ENCODE results near the gene KISS1.

- TF ChIP-seq, protein P1, sequence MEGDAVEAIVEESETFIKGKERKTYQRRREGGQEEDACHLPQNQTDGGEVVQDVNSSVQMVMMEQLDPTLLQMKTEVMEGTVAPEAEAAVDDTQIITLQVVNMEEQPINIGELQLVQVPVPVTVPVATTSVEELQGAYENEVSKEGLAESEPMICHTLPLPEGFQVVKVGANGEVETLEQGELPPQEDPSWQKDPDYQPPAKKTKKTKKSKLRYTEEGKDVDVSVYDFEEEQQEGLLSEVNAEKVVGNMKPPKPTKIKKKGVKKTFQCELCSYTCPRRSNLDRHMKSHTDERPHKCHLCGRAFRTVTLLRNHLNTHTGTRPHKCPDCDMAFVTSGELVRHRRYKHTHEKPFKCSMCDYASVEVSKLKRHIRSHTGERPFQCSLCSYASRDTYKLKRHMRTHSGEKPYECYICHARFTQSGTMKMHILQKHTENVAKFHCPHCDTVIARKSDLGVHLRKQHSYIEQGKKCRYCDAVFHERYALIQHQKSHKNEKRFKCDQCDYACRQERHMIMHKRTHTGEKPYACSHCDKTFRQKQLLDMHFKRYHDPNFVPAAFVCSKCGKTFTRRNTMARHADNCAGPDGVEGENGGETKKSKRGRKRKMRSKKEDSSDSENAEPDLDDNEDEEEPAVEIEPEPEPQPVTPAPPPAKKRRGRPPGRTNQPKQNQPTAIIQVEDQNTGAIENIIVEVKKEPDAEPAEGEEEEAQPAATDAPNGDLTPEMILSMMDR (optimal IDR thresholded peaks at IDR 0.05 in 1 of 3, IDR thresholded peaks at IDR 0.05 in 1 of 3, conservative IDR thresholded peaks at IDR 0.05 in 1 of 3; ENCODE audit: extremely low read depth in 1 of 3, insufficient read depth in 2 of 3, low read length in 3 of 3): peak; percentile 21 to 75 (median 43)
- TF ChIP-seq EZH2 (IDR thresholded peaks at IDR 0.05; ENCODE audit: low read length): no peak
Measured at GRCh38 chr1:204198348-204199340, 2.4 kb upstream of the KISS1 start.
